AG10803 (cell line): ENCODE measurements around the gene SSNA1.

Source experiments
- DNase-seq: peaks from one replicate; pipeline ENCODE4 v3.0.0; 2010; ENCODE audit warnings: low read depth
- H3K4me3 ChIP-seq: 2 replicates; pipeline ENCODE4 v1.5.1; 2011; ENCODE audit warnings: mild to moderate bottlenecking, low read length, control low read depth
- CTCF ChIP-seq: conservative IDR thresholded peaks from 2 replicates; pipeline ENCODE4 v1.5.1; 2011; ENCODE audit warnings: mild to moderate bottlenecking, low read length, control low read depth, inconsistent platforms

The SSNA1 gene

GRCh38 chr9:137148242-137148641 lies 40.2 kb upstream of the SSNA1 start:
- TF ChIP-seq CTCF, result no peak

GRCh38 chr9:137148661-137149060 lies 39.8 kb upstream of the SSNA1 start:
- no peak for TF ChIP-seq CTCF

More at GRCh38 chr9:137148242-137148641, 40.2 kb upstream of the SSNA1 start:
- no peak overlapping the region for H3K4me3 ChIP-seq
- no peak for DNase-seq

GRCh38 chr9:137149363-137149762 lies 39.1 kb upstream of the SSNA1 start:
- no peak for DNase-seq
- no peak overlapping the region for H3K4me3 ChIP-seq
- no peak for TF ChIP-seq CTCF

More at GRCh38 chr9:137148661-137149060, 39.8 kb upstream of the SSNA1 start:
- no peak overlapping the region for H3K4me3 ChIP-seq
- DNase-seq, result no peak

GRCh38 chr9:137149942-137150616 lies 38.4 kb upstream of the SSNA1 start:
- no peak for DNase-seq
- no peak overlapping the region for H3K4me3 ChIP-seq

GRCh38 chr9:137150617-137151457 lies 37.6 kb upstream of the SSNA1 start:
- H3K4me3 ChIP-seq, result no peak overlapping the region
- DNase-seq, result no peak
- TF ChIP-seq CTCF, result no peak

More at GRCh38 chr9:137149942-137150616, 38.4 kb upstream of the SSNA1 start:
- TF ChIP-seq CTCF, result no peak

GRCh38 chr9:137152844-137153405 lies 35.6 kb upstream of the SSNA1 start:
- DNase-seq, result no peak
- H3K4me3 ChIP-seq, result no peak overlapping the region
- TF ChIP-seq CTCF, result no peak
